NB4 (cell line): ENCODE measurements around the gene ACD.

Experiments
- DNase-seq: peaks from one replicate; pipeline ENCODE4 v3.0.0; 2010; ENCODE audit warnings: low read depth
- H3K4me3 ChIP-seq: one replicate; pipeline ENCODE4 v1.5.1; 2011; ENCODE audit warnings: mild to moderate bottlenecking, low read depth, low read length, moderate library complexity
- CTCF ChIP-seq: IDR thresholded peaks from one replicate; pipeline ENCODE4 v1.5.1; 2012; ENCODE audit warnings: low read depth, low read length
- MAX ChIP-seq: IDR thresholded peaks from 2 replicates; pipeline ENCODE4 v1.6.1; 2011; ENCODE audit warnings: low read depth, low read length
- MYC ChIP-seq: IDR thresholded peaks from 2 replicates; pipeline ENCODE4 v1.6.1; 2011; ENCODE audit warnings: low read depth, low read length
- POLR2A ChIP-seq: IDR thresholded peaks from 2 replicates; pipeline ENCODE4 v1.6.1; 2011; ENCODE audit warnings: mild to moderate bottlenecking; ENCODE audit not compliant: insufficient read length; ENCODE audit errors: extremely low read depth

ACD gene

GRCh38 chr16:67676939-67677338, 16.9 kb upstream of the ACD start:
- TF ChIP-seq CTCF = no peak
- TF ChIP-seq MYC = no peak
- no peak for TF ChIP-seq POLR2A
- no peak for TF ChIP-seq MAX

GRCh38 chr16:67676516-67676915, 16.5 kb upstream of the ACD start:
- no peak for TF ChIP-seq CTCF
- no peak for TF ChIP-seq POLR2A
- TF ChIP-seq MAX = no peak
- TF ChIP-seq MYC = no peak
- no peak for DNase-seq
- H3K4me3 ChIP-seq = no peak overlapping the region

More at GRCh38 chr16:67676939-67677338, 16.9 kb upstream of the ACD start:
- H3K4me3 ChIP-seq = no peak overlapping the region
- DNase-seq = no peak

GRCh38 chr16:67675999-67676398, 15.9 kb upstream of the ACD start:
- TF ChIP-seq MAX (no peak), CTCF (no peak), MYC (no peak), POLR2A (no peak)
- H3K4me3 ChIP-seq = no peak overlapping the region
- no peak for DNase-seq

GRCh38 chr16:67675579-67675935, 15.5 kb upstream of the ACD start:
- no peak overlapping the region for H3K4me3 ChIP-seq
- TF ChIP-seq POLR2A = no peak
- TF ChIP-seq CTCF = no peak
- no peak for TF ChIP-seq MAX
- no peak for TF ChIP-seq MYC
- DNase-seq = no peak

- no peak for DNase-seq
- no peak overlapping the region for H3K4me3 ChIP-seq
- TF ChIP-seq MAX = no peak
- no peak for TF ChIP-seq MYC
- no peak for TF ChIP-seq CTCF
- TF ChIP-seq POLR2A = no peak
Observed at GRCh38 chr16:67674851-67675578, 15.0 kb upstream of the ACD start.
